GM12872 (cell line): ENCODE data around the gene SHQ1.

Experiments
- CTCF ChIP-seq: IDR thresholded peaks from 3 replicates; pipeline ENCODE4 v1.5.1; 2011; ENCODE audit warnings: low read depth, mild to moderate bottlenecking, low read length, moderate library complexity; ENCODE audit not compliant: insufficient read depth

SHQ1 gene

DNA sequence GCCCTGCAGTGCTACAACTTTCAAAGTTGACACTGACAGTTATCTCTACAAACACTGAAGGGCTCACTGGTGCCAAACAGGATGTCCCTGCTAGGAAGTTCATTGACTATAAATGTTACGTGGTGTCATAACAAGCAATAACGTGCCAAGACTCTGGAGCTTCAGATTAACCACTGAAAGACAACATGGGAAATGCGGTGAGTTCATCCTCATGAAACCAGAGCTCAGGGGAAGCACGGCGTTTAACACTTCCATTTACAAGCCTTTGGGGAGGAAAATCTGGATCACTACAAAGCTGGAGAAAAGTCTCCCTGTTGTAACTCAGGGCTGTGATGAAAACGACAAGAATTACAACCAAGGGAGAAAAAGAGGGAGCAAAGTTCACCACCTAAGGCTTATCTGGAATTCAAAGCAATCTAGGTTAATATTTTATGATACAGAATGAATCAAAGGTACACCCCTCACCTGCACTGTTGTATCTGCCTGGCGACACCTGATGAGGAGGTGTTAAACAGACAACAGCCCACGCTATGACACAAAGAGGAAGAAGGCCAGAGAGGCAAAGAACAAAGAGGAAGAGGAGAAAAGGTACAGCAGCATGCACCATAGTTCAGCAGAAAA lies 27.0 kb downstream of the SHQ1 start:
- TF ChIP-seq CTCF = no peak

DNA sequence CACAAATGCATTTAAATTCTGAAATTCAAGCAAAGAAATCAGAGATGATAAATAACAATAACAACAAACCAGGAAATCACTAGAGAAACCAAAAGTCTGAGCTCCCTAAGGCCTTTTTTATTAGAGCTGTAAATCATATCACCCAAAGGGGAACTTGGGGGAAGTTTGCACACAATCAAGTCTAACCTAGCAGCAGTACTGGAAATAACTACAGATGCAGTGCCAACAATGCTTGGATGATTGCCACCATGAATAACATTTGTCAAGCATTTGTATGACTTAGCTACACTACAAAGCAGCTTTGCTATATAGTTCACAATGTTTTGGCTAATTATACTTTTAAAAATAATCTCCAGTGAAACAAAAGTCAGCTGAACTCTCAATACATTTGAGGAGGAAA lies 27.8 kb downstream of the SHQ1 start:
- no peak for TF ChIP-seq CTCF

- TF ChIP-seq CTCF = no peak
These were observed 29.3 kb downstream of the SHQ1 start for GRCh38 chr3:72818905-72819304.

- TF ChIP-seq CTCF = peak; percentile 36; the same call in 2 of the 3 replicates
These were observed 30.0 kb downstream of the SHQ1 start for GRCh38 chr3:72818092-72818773.

- no peak for TF ChIP-seq CTCF
These were observed 31.3 kb downstream of the SHQ1 start for GRCh38 chr3:72816862-72817355.

- TF ChIP-seq CTCF = no peak
These were observed 33.9 kb downstream of the SHQ1 start for GRCh38 chr3:72814308-72814707.

GRCh38 chr3:72812201-72812600 lies 36.0 kb downstream of the SHQ1 start:
- no peak for TF ChIP-seq CTCF
